GM23338 (cell line): ENCODE data around the gene CCDC177.

ENCODE experiments used
- CTCF ChIP-seq, 2 experiments: fragments of 200-600 bp in 1 of 2; sonication (generic) in 1 of 2; conservative IDR thresholded peaks; 2 replicates each; pipeline versions ENCODE4 v1.5.1 to v1.6.1; 2016 to 2017; ENCODE audit warnings: antibody characterized with exemption in 2 of 2, low read depth in 2 of 2, mild to moderate bottlenecking in 2 of 2, moderate library complexity in 1 of 2
- EZH2 ChIP-seq: fragments of 200-600 bp; sonication (generic); IDR thresholded peaks from one replicate; pipeline ENCODE4 v1.8.0; 2017; ENCODE audit warnings: antibody characterized with exemption, mild to moderate bottlenecking, low read depth; ENCODE audit not compliant: unreplicated experiment
- EZH2phosphoT487 ChIP-seq: fragments of 200-600 bp; sonication (generic); IDR thresholded peaks from one replicate; pipeline ENCODE4 v1.8.1; 2018; ENCODE audit warnings: antibody characterized with exemption; ENCODE audit not compliant: unreplicated experiment
- JUNB ChIP-seq: IDR thresholded peaks from one replicate; pipeline ENCODE4 v1.6.1; 2016; ENCODE audit warnings: antibody characterized with exemption; ENCODE audit not compliant: unreplicated experiment
- POLR2AphosphoS5 ChIP-seq: IDR thresholded peaks from 2 replicates; pipeline ENCODE4 v1.6.1; 2016; ENCODE audit warnings: antibody characterized with exemption, low read depth
- REST ChIP-seq: IDR thresholded peaks from one replicate; pipeline ENCODE4 v1.6.1; 2018; ENCODE audit warnings: antibody characterized with exemption; ENCODE audit not compliant: unreplicated experiment
- ZNF331 ChIP-seq: fragments of 250-450 bp; sonication (Bioruptor Pico); IDR thresholded peaks from 2 replicates; pipeline ENCODE4 v1.5.0; 2020; ENCODE audit warnings: low read depth, mild to moderate bottlenecking, moderate library complexity

GRCh38 chr14:69619012-69619411, 44.3 kb upstream of the CCDC177 start:
- no peak for TF ChIP-seq CTCF (conservative IDR thresholded peaks at IDR 0.05; ENCODE audit: low read depth in 2 of 2)
- no peak for TF ChIP-seq EZH2
- TF ChIP-seq JUNB = no peak
- TF ChIP-seq EZH2phosphoT487 = no peak
- no peak for TF ChIP-seq POLR2AphosphoS5
- no peak for TF ChIP-seq ZNF331 (CRISPR knock-in tag)
- no peak for TF ChIP-seq REST
